H9 (cell line): ENCODE results near the gene NOS3. TPM values are rescaled to one million over a fixed set of nuclear protein-coding genes. Genes with fewer than 3 reads are reported as not detected.

ENCODE experiments used
- DNase-seq: peaks from one replicate; pipeline ENCODE4 v3.0.0-alpha.2; 2017
- H2AFZ ChIP-seq: one replicate; pipeline ENCODE4 v1.6.1; 2013; ENCODE audit warnings: mild to moderate bottlenecking, low read length, control low read depth, moderate library complexity
- H2AK5ac ChIP-seq: 2 replicates; pipeline ENCODE4 v1.6.1; 2013; ENCODE audit warnings: low read length, control low read depth, mixed read lengths; ENCODE audit not compliant: insufficient read length
- H2BK120ac ChIP-seq: one replicate; pipeline ENCODE4 v1.6.1; 2013; ENCODE audit warnings: low read depth, mild to moderate bottlenecking, low read length, control low read depth, inconsistent platforms; ENCODE audit not compliant: poor library complexity, severe bottlenecking
- H2BK12ac ChIP-seq: 2 replicates; pipeline ENCODE4 v1.6.1; 2013; ENCODE audit warnings: low read length, control low read depth, mixed read lengths, low read depth; ENCODE audit not compliant: insufficient read length
- H2BK15ac ChIP-seq: 2 replicates; pipeline ENCODE4 v1.6.1; 2013; ENCODE audit warnings: low read depth, low read length, control low read depth
- H2BK20ac ChIP-seq: one replicate; pipeline ENCODE4 v1.6.1; 2013; ENCODE audit warnings: low read depth, mild to moderate bottlenecking, low read length, control low read depth, inconsistent platforms; ENCODE audit not compliant: poor library complexity, severe bottlenecking
- H2BK5ac ChIP-seq: 2 replicates; pipeline ENCODE4 v1.6.1; 2013; ENCODE audit warnings: low read length, control low read depth, mixed read lengths; ENCODE audit not compliant: insufficient read length
- H3K14ac ChIP-seq: 2 replicates; pipeline ENCODE4 v1.6.1; 2013; ENCODE audit warnings: low read length, control low read depth; ENCODE audit not compliant: insufficient read depth
- H3K18ac ChIP-seq: 2 replicates; pipeline ENCODE4 v1.6.1; 2013; ENCODE audit warnings: low read depth, mild to moderate bottlenecking, mixed read lengths, low read length, control low read depth; ENCODE audit not compliant: insufficient read length
- H3K23ac ChIP-seq: 2 replicates; pipeline ENCODE4 v1.6.1; 2013; ENCODE audit warnings: low read length, control low read depth, mixed read lengths, low read depth; ENCODE audit not compliant: insufficient read length
- H3K23me2 ChIP-seq: 2 replicates; pipeline ENCODE4 v1.6.1; 2013; ENCODE audit warnings: low read depth, mild to moderate bottlenecking, mixed read lengths, low read length, control low read depth; ENCODE audit not compliant: insufficient read length, poor library complexity, severe bottlenecking
- H3K27ac ChIP-seq: 2 replicates; pipeline ENCODE4 v1.5.1; 2013; ENCODE audit warnings: low read length, control low read depth, mixed read lengths, low read depth; ENCODE audit not compliant: insufficient read length
- H3K27me3 ChIP-seq: 2 replicates; pipeline ENCODE4 v1.6.1; 2013; ENCODE audit warnings: low read length, control low read depth, inconsistent platforms; ENCODE audit not compliant: insufficient read depth
- H3K4ac ChIP-seq: 2 replicates; pipeline ENCODE4 v1.6.1; 2013; ENCODE audit warnings: low read depth, mild to moderate bottlenecking, control low read depth, inconsistent platforms, low read length, moderate library complexity
- H3K4me1 ChIP-seq: 2 replicates; pipeline ENCODE4 v1.6.1; 2013; ENCODE audit warnings: low read length, control low read depth, inconsistent platforms; ENCODE audit not compliant: insufficient read depth
- H3K4me2 ChIP-seq: 2 replicates; pipeline ENCODE4 v1.6.1; 2013; ENCODE audit warnings: low read length, control low read depth, mixed read lengths; ENCODE audit not compliant: insufficient read length, insufficient read depth
- H3K56ac ChIP-seq: 2 replicates; pipeline ENCODE4 v1.6.1; 2013; ENCODE audit warnings: low read depth, mild to moderate bottlenecking, mixed read lengths, low read length, control low read depth; ENCODE audit not compliant: insufficient read length
- H3K79me1 ChIP-seq: 2 replicates; pipeline ENCODE4 v1.6.1; 2013; ENCODE audit warnings: low read depth, mild to moderate bottlenecking, moderate library complexity, low read length, control low read depth, inconsistent platforms; ENCODE audit not compliant: insufficient read depth, poor library complexity, severe bottlenecking
- H3K79me2 ChIP-seq: 2 replicates; pipeline ENCODE4 v1.6.1; 2013; ENCODE audit warnings: low read length, control low read depth, inconsistent platforms; ENCODE audit not compliant: insufficient read depth
- H3K9ac ChIP-seq: 2 replicates; pipeline ENCODE4 v1.6.1; 2013; ENCODE audit warnings: low read length, control low read depth, mixed read lengths; ENCODE audit not compliant: insufficient read length; ENCODE audit errors: extremely low read depth
- H3K9me3 ChIP-seq: one replicate; pipeline ENCODE4 v1.6.1; 2013; ENCODE audit warnings: low read depth, low read length, inconsistent platforms; ENCODE audit not compliant: control insufficient read depth
- H3T11ph ChIP-seq: one replicate; pipeline ENCODE4 v1.6.1; 2013; ENCODE audit warnings: mild to moderate bottlenecking, low read length, control low read depth, inconsistent platforms
- H4K20me1 ChIP-seq: one replicate; pipeline ENCODE4 v1.6.1; 2013; ENCODE audit not compliant: control insufficient read depth, insufficient read length, insufficient read depth
- H4K5ac ChIP-seq: 2 replicates; pipeline ENCODE4 v1.6.1; 2013; ENCODE audit warnings: low read depth, mild to moderate bottlenecking, mixed read lengths, low read length, control low read depth; ENCODE audit not compliant: insufficient read length
- H4K8ac ChIP-seq: replicated peaks from 2 replicates; pipeline ENCODE4 v1.6.1; 2013; ENCODE audit warnings: low read length, control low read depth, mixed read lengths, low read depth; ENCODE audit not compliant: insufficient read length
- H4K91ac ChIP-seq: 2 replicates; pipeline ENCODE4 v1.6.1; 2013; ENCODE audit warnings: low read depth, mild to moderate bottlenecking, moderate library complexity, mixed read lengths, low read length, control low read depth; ENCODE audit not compliant: insufficient read length
- H3K27ac Mint-ChIP-seq, 3 experiments: 2 replicates in 2 of 3; 3 replicates in 1 of 3; pipeline ENCODE4 v1.8.0; 2020 to 2021; ENCODE audit warnings: mixed read lengths in 3 of 3, mild to moderate bottlenecking in 1 of 3, moderate library complexity in 1 of 3
- H3K27me3 Mint-ChIP-seq: 2 replicates; pipeline ENCODE4 v1.8.0; 2021; ENCODE audit warnings: low read depth, mild to moderate bottlenecking, moderate library complexity, mixed read lengths
- H3K36me3 Mint-ChIP-seq, 3 experiments: 2 replicates in 2 of 3; 3 replicates in 1 of 3; pipeline ENCODE4 v1.8.0; 2020 to 2021; ENCODE audit warnings: low read depth in 3 of 3, mixed read lengths in 3 of 3; ENCODE audit not compliant: insufficient read depth in 1 of 3
- H3K4me1 Mint-ChIP-seq, 2 experiments: 2 replicates each; pipeline ENCODE4 v1.8.0; 2020; ENCODE audit warnings: mixed read lengths in 2 of 2
- H3K4me3 Mint-ChIP-seq, 2 experiments: 2 replicates in 1 of 2; 3 replicates in 1 of 2; pipeline ENCODE4 v1.8.0; 2020 to 2021; ENCODE audit warnings: mild to moderate bottlenecking in 2 of 2, mixed read lengths in 2 of 2, moderate library complexity in 1 of 2
- H3K9me3 Mint-ChIP-seq, 2 experiments: 2 replicates in 1 of 2; 3 replicates in 1 of 2; pipeline ENCODE4 v1.8.0; 2020; ENCODE audit warnings: mild to moderate bottlenecking in 2 of 2, mixed read lengths in 2 of 2, moderate library complexity in 1 of 2
- WGBS: extraction: QIAGEN DNeasy Blood & Tissue Kit; methylation state at CpG from one replicate; pipeline ENCODE4 v1.1.7; 2013; ENCODE audit warnings: missing lambda C conversion rate, low lambda C conversion rate, mixed read lengths; ENCODE audit not compliant: insufficient read length; ENCODE audit errors: extremely low coverage; 5-methylcytosine and 5-hydroxymethylcytosine counted together
- total RNA-seq: library from RNA; stranded (reverse); gene quantifications from 2 replicates; pipeline ENCODE4 v1.2.1, GENCODE V29; 2021
- TF ChIP-seq, protein P1 (sequence below): fragments of 200-600 bp; sonication (generic); conservative IDR thresholded peaks from 3 replicates; pipeline ENCODE4 v1.8.0; 2021; ENCODE audit warnings: antibody characterized with exemption, mild to moderate bottlenecking

Gene NOS3
- total RNA-seq, 1 experiment from 2014 or later, result 4.5 TPM

DNA sequence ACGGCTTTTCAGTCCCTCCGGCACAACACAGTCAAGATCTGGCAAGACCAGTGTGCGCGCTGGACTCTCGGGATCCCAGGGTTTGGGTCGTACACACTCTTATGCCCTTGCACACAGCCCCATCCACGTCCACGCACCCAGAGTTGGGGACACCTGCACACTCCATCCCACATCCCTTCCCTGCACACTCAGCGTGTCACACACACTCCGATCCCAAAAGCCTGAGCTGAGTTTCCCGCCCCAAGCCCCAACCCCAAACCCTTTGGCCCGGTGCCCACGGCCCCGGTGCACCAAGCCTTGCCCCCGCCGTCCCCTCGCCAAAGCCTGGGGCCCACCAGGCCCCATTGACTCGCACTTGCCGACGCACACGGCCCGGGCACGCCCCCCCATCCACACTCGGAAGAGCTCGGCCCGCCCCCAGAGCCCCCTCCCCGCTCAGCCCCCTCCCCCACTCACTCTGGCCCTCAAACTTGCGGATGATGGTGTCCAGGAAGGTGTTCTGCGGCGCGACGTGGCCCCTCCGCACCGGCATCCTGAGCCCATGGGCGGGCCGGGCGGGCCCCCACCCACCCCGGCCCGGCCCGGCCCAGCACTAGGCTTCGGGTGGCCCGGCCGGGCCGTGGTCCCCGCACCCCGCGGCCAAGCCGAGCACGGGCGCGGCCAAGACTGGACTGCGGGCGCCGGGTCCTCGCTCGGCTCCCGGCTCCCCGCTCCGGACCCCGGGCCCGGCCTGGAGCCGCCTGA is 13.3 kb upstream of the NOS3 start:
- H2BK120ac ChIP-seq, result no peak overlapping the region
- H3K9ac ChIP-seq, result no peak overlapping the region
- H3K36me3 Mint-ChIP-seq, result peaks cover 0 to 3% (median 0%) of the 10 kb centered on the region in 3 experiments; a peak in 1 of 7 replicates
- no peaks in the 10 kb centered on the region for H4K20me1 ChIP-seq
- no peak overlapping the region for H3K27ac ChIP-seq
- H3K18ac ChIP-seq, result no peak overlapping the region
- H3K56ac ChIP-seq, result no peak overlapping the region
- peaks cover 5% of the 10 kb centered on the region; the same call in 1 of the 2 replicates for H3K4me1 ChIP-seq
- H3K4me3 Mint-ChIP-seq, result peak overlapping the region; percentile 66 to 90
- H2AFZ ChIP-seq, result no peak overlapping the region
- H3K9me3 ChIP-seq, result no peaks in the 10 kb centered on the region
- no CpG with 5 or more reads among the region's 62 CpGs for WGBS
- peak overlapping the region; percentile 32 for H3K4me2 ChIP-seq
- H3K4me1 Mint-ChIP-seq, result peaks cover 45 to 58% of the 10 kb centered on the region in 2 experiments
- H3K23me2 ChIP-seq, result peaks cover 19% of the 10 kb centered on the region
- H3K14ac ChIP-seq, result no peak overlapping the region
- DNase-seq, result no peak
- no peak overlapping the region for H3K4ac ChIP-seq
- H3K79me1 ChIP-seq, result no peaks in the 10 kb centered on the region
- TF ChIP-seq, protein P1, sequence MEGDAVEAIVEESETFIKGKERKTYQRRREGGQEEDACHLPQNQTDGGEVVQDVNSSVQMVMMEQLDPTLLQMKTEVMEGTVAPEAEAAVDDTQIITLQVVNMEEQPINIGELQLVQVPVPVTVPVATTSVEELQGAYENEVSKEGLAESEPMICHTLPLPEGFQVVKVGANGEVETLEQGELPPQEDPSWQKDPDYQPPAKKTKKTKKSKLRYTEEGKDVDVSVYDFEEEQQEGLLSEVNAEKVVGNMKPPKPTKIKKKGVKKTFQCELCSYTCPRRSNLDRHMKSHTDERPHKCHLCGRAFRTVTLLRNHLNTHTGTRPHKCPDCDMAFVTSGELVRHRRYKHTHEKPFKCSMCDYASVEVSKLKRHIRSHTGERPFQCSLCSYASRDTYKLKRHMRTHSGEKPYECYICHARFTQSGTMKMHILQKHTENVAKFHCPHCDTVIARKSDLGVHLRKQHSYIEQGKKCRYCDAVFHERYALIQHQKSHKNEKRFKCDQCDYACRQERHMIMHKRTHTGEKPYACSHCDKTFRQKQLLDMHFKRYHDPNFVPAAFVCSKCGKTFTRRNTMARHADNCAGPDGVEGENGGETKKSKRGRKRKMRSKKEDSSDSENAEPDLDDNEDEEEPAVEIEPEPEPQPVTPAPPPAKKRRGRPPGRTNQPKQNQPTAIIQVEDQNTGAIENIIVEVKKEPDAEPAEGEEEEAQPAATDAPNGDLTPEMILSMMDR, result no peak
- H3K9me3 Mint-ChIP-seq, result no peaks in the 10 kb centered on the region; a peak in 2 of 5 replicates
- peaks cover 79% of the 10 kb centered on the region for H3K27me3 Mint-ChIP-seq
- no peak overlapping the region for H2BK15ac ChIP-seq
- H2AK5ac ChIP-seq, result no peak overlapping the region
- H3K27me3 ChIP-seq, result peaks cover 7% of the 10 kb centered on the region; the same call in 1 of the 2 replicates
- H3K79me2 ChIP-seq, result no peaks in the 10 kb centered on the region
- H3K23ac ChIP-seq, result no peak overlapping the region
- H4K8ac ChIP-seq, result no peak overlapping the region
- H3K27ac Mint-ChIP-seq, result no peak overlapping the region
- H4K91ac ChIP-seq, result no peak overlapping the region
- no peak overlapping the region for H3T11ph ChIP-seq
- H2BK12ac ChIP-seq, result no peak overlapping the region
- no peak overlapping the region for H2BK20ac ChIP-seq
- H2BK5ac ChIP-seq, result no peak overlapping the region
- H4K5ac ChIP-seq, result no peak overlapping the region
